Peyer's patch (tissue), 4 donors: ENCODE data around the gene METAP1D.

ENCODE experiments used
- CTCF ChIP-seq, 6 experiments: fragments of 450-650 bp in 4 of 6; fragments of 200-600 bp in 2 of 6; sonication (generic) in 1 of 6; IDR thresholded peaks; one replicate each; pipeline ENCODE4 v1.5.1; 2017 to 2019; ENCODE audit warnings: antibody characterized with exemption in 6 of 6, mild to moderate bottlenecking in 3 of 6, moderate library complexity in 1 of 6
- POLR2A ChIP-seq, 2 donors: fragments of 450-650 bp; IDR thresholded peaks; one replicate each; pipeline ENCODE4 v1.5.1; 2017; ENCODE audit warnings: antibody characterized with exemption in 2 of 2, mild to moderate bottlenecking in 2 of 2, moderate library complexity in 2 of 2

GRCh38 chr2:172086241-172087206 lies 86.8 kb downstream of the METAP1D start:
- TF ChIP-seq POLR2A (IDR thresholded peaks at IDR 0.05) = no peak
- TF ChIP-seq CTCF (IDR thresholded peaks at IDR 0.05) = peak in 3 of 6 experiments; percentile 13 to 24 (median 22)
